ENCODE results near the gene TSSK3. TPM values are rescaled to one million over a fixed set of nuclear protein-coding genes. Genes with fewer than 3 reads are reported as not detected.

TSSK3 gene
- total RNA-seq, 2 donors from 2014 or later, result 1.8 to 12.2 TPM

GRCh38 chr1:32338637-32339145, 23.6 kb upstream of the TSSK3 start:
- no peaks in the 10 kb centered on the region for H3K27me3 ChIP-seq
- intact Hi-C loops (cut with DNase I), result no loop called here

GRCh38 chr1:32339363-32339978, 22.9 kb upstream of the TSSK3 start:
- intact Hi-C loops (cut with DNase I), result no loop called here
- H3K36me3 ChIP-seq (replicated peaks in 1 of 2; ENCODE audit: insufficient read depth in 1 of 2, low read depth in 2 of 2), result no peaks in the 10 kb centered on the region
- peak in 1 of 4 donors; percentile 43 for DNase-seq
- H3K9me3 ChIP-seq, result no peaks in the 10 kb centered on the region
- H3K4me3 ChIP-seq, result no peak overlapping the region
- ATAC-seq, result no peak
- no peak for TF ChIP-seq CTCF (IDR thresholded peaks at IDR 0.05)
- TF ChIP-seq POLR2A (IDR thresholded peaks at IDR 0.05), result no peak
- WGBS, 2 donors, result 70 to 76% methylated on average over 5 of the region's 5 CpGs
- H3K4me1 ChIP-seq, result peaks cover 15% of the 10 kb centered on the region
- no peak overlapping the region for H3K27ac ChIP-seq
- H3K27me3 ChIP-seq, result no peaks in the 10 kb centered on the region

More at GRCh38 chr1:32338637-32339145, 23.6 kb upstream of the TSSK3 start:
- Histone ChIP-seq H3K4me3 (no peak overlapping the region), H3K4me1 (peaks cover 21% of the 10 kb centered on the region), H3K9me3 (no peaks in the 10 kb centered on the region), H3K36me3 (replicated peaks in 1 of 2; ENCODE audit: insufficient read depth in 1 of 2, low read depth in 2 of 2) (no peaks in the 10 kb centered on the region), H3K27ac (peak overlapping the region in 2 of 4 donors; percentile 45 to 57)
- 67 to 74% methylated on average over 14 of the region's 14 CpGs for WGBS, 2 donors
- TF ChIP-seq CTCF (IDR thresholded peaks at IDR 0.05) (no peak), POLR2A (IDR thresholded peaks at IDR 0.05) (no peak)
- ATAC-seq (no peak), DNase-seq (no peak)

- 90 to 93% methylated on average over 11 of the region's 11 CpGs for WGBS, 2 donors
- no peak for DNase-seq
- Histone ChIP-seq H3K27me3 (no peaks in the 10 kb centered on the region), H3K4me1 (peaks cover 18% of the 10 kb centered on the region), H3K4me3 (no peak overlapping the region), H3K27ac (peak overlapping the region in 3 of 4 donors; percentile 32 to 69 (median 37)), H3K36me3 (replicated peaks in 1 of 2; ENCODE audit: insufficient read depth in 1 of 2, low read depth in 2 of 2) (no peaks in the 10 kb centered on the region), H3K9me3 (no peaks in the 10 kb centered on the region)
- intact Hi-C loops (cut with DNase I), result no loop called here
- no peak for ATAC-seq
- TF ChIP-seq POLR2A (IDR thresholded peaks at IDR 0.05) (no peak), CTCF (IDR thresholded peaks at IDR 0.05) (no peak)
These were observed 21.1 kb upstream of the TSSK3 start for GRCh38 chr1:32341186-32341757.

- Histone ChIP-seq H3K4me3 (no peak overlapping the region), H3K4me1 (peaks cover 18% of the 10 kb centered on the region), H3K36me3 (replicated peaks in 1 of 2; ENCODE audit: insufficient read depth in 1 of 2, low read depth in 2 of 2) (no peaks in the 10 kb centered on the region), H3K27me3 (no peaks in the 10 kb centered on the region), H3K9me3 (no peaks in the 10 kb centered on the region), H3K27ac (peak overlapping the region in 3 of 4 donors; percentile 32 to 69 (median 37))
- DNase-seq (peak in 1 of 4 donors; percentile 33), ATAC-seq (peak; percentile 54)
- TF ChIP-seq POLR2A (IDR thresholded peaks at IDR 0.05), result no peak
- WGBS, 2 donors, result 67 to 71% methylated on average over 5 of the region's 5 CpGs
- intact Hi-C loops (cut with DNase I), result no loop called here
These were observed 20.4 kb upstream of the TSSK3 start for GRCh38 chr1:32341971-32342370.

GRCh38 chr1:32342704-32343103, 19.6 kb upstream of the TSSK3 start:
- DNase-seq (no peak), ATAC-seq (no peak)
- Histone ChIP-seq H3K9me3 (no peaks in the 10 kb centered on the region), H3K4me1 (peaks cover 18% of the 10 kb centered on the region), H3K4me3 (no peak overlapping the region), H3K36me3 (replicated peaks in 1 of 2; ENCODE audit: insufficient read depth in 1 of 2, low read depth in 2 of 2) (no peaks in the 10 kb centered on the region), H3K27me3 (no peaks in the 10 kb centered on the region), H3K27ac (peak overlapping the region in 1 of 4 donors; percentile 69)
- intact Hi-C loops (cut with DNase I), result no loop called here
- 87 to 92% methylated on average over 10 of the region's 10 CpGs for WGBS, 2 donors
- no peak for TF ChIP-seq CTCF (IDR thresholded peaks at IDR 0.05)
- no peak for TF ChIP-seq POLR2A (IDR thresholded peaks at IDR 0.05)
